HG02885 (cell line): ENCODE measurements around the gene ECPAS.
"Not testable (repeated sequence)": the region's sequence is repeated elsewhere in the genome, so short reads cannot be mapped to it uniquely, and the experiment has no call there.

ENCODE experiments used
- ATAC-seq: cut with Tn5 transposase; IDR thresholded peaks from one replicate; pipeline ENCODE4 v1.9.1; 2021; ENCODE audit warnings: mild to moderate bottlenecking; ENCODE audit not compliant: unreplicated experiment, poor library complexity

The ECPAS gene

DNA sequence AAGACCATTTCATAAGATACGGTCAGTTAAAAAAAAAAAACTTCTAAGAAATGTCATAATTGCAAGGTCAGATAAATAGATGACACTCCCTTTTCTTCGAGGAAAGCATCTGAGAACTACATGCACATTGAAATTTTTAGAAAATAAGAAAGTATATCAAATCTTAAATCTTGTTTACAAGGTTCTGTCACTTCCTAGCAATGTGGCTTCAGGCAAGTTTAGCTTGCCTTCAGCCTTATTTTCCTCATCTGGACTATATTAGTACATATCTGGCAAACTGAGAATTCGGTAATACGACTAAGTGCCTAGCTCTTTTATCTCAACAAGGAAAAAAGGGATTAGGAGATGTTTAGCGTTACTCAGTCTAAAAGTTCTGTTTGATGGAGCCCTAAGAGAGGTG is 121.7 kb downstream of the ECPAS start:
- no peak for ATAC-seq

DNA sequence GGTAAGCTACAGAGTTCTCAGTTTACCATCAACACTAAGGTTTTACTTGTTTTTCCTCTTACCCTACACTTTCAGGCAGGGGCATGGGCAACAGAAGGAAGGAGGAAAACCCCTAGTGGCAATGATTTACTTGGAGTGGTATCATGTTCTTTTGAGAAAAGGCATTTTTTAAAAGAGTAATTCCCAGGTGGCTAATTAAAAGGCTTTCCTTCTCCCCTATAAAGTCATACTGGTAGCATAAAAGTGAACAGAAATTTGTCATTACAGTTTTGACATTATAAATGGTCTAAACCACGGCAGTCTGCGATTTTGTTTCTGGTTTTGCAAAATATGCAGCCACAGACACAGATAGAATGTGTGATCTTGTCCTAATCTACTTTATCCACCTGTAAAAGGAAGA is 123.3 kb downstream of the ECPAS start:
- ATAC-seq = no peak

DNA sequence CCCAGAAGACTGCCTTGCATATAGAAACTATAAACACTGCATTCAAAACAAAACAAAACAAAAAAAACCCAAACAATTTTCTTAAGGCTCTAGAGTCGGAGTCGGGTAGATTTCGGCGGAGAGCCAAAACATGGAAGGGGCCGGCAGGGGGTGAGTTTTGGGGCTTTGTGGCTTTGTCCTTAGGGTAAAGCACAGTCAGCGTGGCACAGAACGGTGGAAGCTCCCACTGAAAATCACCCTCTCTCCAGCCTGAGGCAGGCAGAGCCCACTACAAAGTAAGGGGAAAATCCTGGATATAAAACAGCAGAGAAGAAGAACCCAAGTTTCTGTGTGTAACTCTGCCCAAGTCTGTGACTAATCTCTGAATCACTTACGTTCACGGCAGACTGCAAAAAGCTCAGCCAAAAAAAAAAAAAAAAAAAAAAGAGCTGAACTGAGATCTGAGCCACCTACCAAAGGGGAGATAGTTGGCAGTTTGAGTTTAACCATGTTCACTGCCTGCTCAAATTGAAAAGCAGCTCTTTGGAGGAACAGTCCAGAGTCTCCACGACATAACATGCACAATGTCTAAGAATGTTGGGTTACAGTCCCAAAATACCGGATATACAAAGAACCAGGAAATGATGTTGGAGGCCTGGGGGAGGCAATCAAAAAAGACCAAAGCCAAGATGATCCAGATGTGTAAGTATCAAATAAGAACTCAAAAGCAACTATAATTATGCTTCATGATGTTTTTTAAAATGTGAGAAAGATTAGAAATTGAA is 127.5 kb downstream of the ECPAS start:
- ATAC-seq = no peak

DNA sequence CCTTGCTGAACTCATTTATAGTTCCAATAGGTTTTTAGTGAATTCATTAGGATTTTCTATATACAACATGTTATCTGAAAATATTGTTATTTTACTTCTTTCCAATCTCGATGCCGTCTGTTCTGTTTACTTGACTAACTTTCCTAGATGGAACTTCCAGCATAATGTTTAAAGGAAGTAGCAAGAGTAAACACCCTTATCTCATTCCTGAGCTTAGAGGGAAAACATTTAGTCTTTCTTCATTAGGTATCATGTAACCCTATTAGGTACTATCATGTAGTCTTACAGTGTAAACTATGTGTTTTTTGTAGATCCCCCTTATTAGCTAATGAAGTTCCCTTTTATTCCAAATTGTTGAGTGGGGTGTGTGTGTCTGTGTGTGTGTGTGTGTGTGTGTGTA is 131.6 kb downstream of the ECPAS start:
- no peak for ATAC-seq

DNA sequence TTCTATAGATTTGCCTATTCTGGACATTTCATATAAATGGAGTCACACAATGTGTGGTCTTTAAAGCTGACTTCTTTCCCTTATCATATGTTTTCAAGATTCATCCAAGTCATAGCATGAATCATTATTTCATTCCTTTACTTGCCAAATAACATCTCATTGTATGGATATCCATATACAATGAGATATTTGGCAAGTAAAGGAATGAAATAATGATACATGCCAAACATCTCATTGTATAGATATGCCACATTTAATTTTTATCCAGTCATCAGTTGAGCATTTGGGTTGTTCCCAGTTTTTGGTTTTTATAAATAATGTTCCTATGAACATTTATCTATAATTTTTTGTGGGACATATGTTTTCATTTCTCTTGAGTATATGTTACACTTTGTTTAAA is 133.6 kb downstream of the ECPAS start:
- ATAC-seq = no peak

DNA sequence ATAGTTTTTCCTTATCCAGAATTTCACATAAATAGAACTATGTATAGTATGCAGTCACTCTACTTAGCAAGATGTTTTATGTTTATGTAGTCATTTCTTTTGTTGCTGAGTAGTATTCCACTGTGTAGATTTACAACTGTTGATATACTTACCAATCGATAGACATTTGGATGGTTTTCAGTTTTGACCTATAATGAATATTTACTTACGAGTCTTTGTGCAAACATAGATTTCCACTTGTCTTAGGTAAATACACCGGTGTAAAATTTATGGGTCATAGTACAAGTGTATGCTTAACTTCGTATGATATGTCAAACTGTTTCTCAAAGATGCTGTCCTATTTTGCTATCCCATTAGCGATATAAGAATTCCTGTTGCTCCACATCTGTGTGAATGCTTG is 134.4 kb downstream of the ECPAS start:
- ATAC-seq = no peak

DNA sequence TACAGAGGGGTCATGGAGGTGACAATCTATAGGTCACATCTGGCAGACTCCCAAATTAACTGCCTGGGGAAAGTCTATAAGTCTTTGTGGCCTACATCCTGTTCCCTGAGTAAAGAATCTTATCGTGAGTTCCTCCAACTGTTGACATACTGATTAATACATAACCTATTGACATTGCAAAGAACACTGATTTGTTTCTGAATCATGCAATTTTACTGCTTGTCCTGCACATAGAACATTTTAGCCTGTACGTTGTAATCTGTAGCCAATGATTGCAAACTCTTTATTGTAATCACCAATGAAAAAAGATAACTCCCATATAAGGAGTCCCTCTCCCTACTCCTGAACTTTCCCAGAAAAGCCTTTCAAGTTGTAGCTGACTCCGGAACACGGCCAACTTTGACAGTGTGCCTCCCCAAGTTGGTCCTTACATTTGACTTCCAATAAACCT is 135.3 kb downstream of the ECPAS start:
- ATAC-seq = no peak

DNA sequence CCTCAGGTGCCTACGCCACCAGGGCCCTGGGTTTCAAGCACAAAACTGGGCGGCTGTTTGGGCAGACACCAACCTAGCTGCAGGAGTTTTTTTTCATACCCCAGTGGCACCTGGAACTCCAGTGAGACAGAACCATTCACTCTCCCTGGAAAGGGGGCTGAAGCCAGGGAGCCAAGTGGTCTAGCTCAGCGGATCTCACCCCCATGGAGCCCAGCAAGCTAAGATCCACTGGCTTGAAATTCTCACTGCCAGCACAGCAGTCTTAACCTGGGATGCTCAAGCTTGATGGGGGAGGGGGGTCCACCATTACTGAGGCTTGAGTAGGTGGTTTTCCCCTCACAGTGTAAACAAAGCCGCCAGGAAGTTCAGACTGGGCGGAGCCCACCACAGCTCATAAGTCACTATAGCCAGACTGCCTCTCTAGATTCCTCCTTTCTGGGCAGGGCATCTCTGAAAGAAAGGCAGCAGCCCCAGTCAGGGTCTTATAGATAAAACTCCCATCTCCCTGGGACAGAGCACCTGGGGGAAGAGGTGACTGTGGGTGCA is 149.8 kb downstream of the ECPAS start:
- not testable (repeated sequence) for ATAC-seq

DNA sequence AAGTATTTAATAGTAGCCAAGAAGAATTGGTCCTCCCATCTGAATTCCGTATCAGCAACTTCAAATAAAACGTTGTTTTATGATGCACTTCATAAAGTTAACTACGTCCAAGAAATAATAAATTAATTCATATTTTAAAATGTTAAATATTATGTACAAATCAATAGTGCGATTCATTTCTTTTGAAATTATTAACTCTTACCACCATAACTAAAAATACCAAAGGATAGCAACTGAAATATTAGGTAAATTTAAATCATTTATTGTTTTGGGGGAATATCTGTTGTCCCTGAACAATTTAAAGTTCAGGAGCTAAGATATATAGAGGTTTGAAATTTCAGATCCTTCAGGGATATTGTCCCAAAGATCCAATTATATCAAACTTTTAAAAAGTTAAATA is 154.1 kb downstream of the ECPAS start, which contains the start of gene OR2K2:
Gene OR2K2, minus strand, starts transcription at position 101 of the 400 bp plus-strand sequence. CDS start 1,791 bp downstream, outside the sequence.
- no peak for ATAC-seq

DNA sequence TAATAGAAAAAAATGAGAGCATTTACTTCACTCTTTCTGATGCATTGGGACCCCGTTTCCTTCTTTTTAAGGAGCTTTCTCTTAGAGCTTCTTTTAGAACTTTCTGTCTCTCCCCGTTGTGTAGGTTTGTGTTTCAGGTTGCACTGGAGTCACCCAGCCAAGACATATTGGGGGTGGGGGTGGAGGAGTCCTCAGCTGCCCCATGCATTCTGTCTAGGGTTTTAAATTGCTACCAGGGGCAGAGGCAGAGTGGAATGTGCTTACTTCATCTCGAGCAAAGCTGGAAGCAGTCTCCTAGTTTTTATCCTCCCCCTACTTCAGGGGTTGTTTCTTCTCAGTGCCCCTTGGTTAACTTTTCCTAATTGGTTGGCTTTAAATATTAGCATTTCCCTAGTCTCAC is 163.6 kb downstream of the ECPAS start:
- ATAC-seq = no peak

DNA sequence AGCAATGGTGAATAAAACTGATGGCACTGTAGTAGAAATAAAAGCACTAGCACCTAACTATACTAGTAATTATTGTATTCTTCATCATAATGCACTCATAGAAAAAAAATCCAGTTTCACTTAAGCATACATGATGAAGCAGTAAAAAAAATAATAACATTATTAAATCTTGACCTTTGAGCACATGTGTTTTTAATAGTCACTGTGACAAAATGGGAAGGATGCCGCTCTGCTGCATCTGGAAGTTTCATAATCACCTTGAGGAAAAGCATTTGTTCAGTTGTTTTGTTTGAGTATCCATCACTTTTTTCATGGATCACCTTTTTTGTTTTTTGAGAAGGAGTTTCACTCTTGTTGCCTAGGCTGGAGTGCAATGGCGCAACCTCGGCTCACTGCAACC is 167.4 kb downstream of the ECPAS start:
- no peak for ATAC-seq
